ENCODE data around the gene RRAGB.

RRAGB gene

GRCh38 chrX:55778322-55778721 lies 60.8 kb downstream of the RRAGB start:
- Histone ChIP-seq H3K27me3 (ENCODE audit: insufficient read depth, poor library complexity, severe bottlenecking) (no peaks in the 10 kb centered on the region), H3K27ac (replicated peaks) (no peak overlapping the region), H3K4me3 (replicated peaks; ENCODE audit: insufficient read depth, low read length) (no peak overlapping the region)
- DNase-seq (ENCODE audit: low read depth in 1 of 2, low spot score in 1 of 2): no peak
- TF ChIP-seq CTCF (IDR thresholded peaks at IDR 0.05; ENCODE audit: insufficient read depth, low read length): no peak
- TF ChIP-seq REST (IDR thresholded peaks at IDR 0.05; ENCODE audit: insufficient replicate concordance, low read depth): no peak
- TF ChIP-seq SPI1 (IDR thresholded peaks at IDR 0.05; ENCODE audit: borderline replicate concordance, low read depth): no peak
- TF ChIP-seq GABPA (IDR thresholded peaks at IDR 0.05; ENCODE audit: low read depth): no peak
- no peak for TF ChIP-seq POLR2AphosphoS5 (IDR thresholded peaks at IDR 0.05; ENCODE audit: low read depth)

GRCh38 chrX:55783723-55784122 lies 66.2 kb downstream of the RRAGB start:
- Histone ChIP-seq H3K27ac (replicated peaks) (no peak overlapping the region), H3K4me3 (replicated peaks; ENCODE audit: insufficient read depth, low read length) (no peak overlapping the region), H3K27me3 (ENCODE audit: insufficient read depth, poor library complexity, severe bottlenecking) (no peaks in the 10 kb centered on the region)
- DNase-seq (ENCODE audit: low read depth in 1 of 2, low spot score in 1 of 2): no peak
- TF ChIP-seq CTCF (IDR thresholded peaks at IDR 0.05; ENCODE audit: insufficient read depth, low read length): no peak
- TF ChIP-seq GABPA (IDR thresholded peaks at IDR 0.05; ENCODE audit: low read depth): no peak
- TF ChIP-seq REST (IDR thresholded peaks at IDR 0.05; ENCODE audit: insufficient replicate concordance, low read depth): no peak
- no peak for TF ChIP-seq POLR2AphosphoS5 (IDR thresholded peaks at IDR 0.05; ENCODE audit: low read depth)
- no peak for TF ChIP-seq SPI1 (IDR thresholded peaks at IDR 0.05; ENCODE audit: borderline replicate concordance, low read depth)

- Histone ChIP-seq H3K27me3 (ENCODE audit: insufficient read depth, poor library complexity, severe bottlenecking) (no peaks in the 10 kb centered on the region), H3K4me3 (replicated peaks; ENCODE audit: insufficient read depth, low read length) (no peak overlapping the region), H3K27ac (replicated peaks) (no peak overlapping the region)
- TF ChIP-seq REST (IDR thresholded peaks at IDR 0.05; ENCODE audit: insufficient replicate concordance, low read depth) (no peak), POLR2AphosphoS5 (IDR thresholded peaks at IDR 0.05; ENCODE audit: low read depth) (no peak), GABPA (IDR thresholded peaks at IDR 0.05; ENCODE audit: low read depth) (no peak), CTCF (IDR thresholded peaks at IDR 0.05; ENCODE audit: insufficient read depth, low read length) (no peak), SPI1 (IDR thresholded peaks at IDR 0.05; ENCODE audit: borderline replicate concordance, low read depth) (no peak)
- DNase-seq (ENCODE audit: low read depth in 1 of 2, low spot score in 1 of 2): no peak
Observed at GRCh38 chrX:55787063-55787462, 69.5 kb downstream of the RRAGB start.

All from HL-60 (cell line).